Measurements from ENCODE around the gene HOXD10. TPM values are rescaled to one million over a fixed set of nuclear protein-coding genes. Genes with fewer than 3 reads are reported as not detected.

Gene HOXD10
- total RNA-seq (2021; ENCODE audit: unreplicated experiment) (not detected), Bru-seq, nascent RNA (percentile 22 among the genes with signal in this experiment), BruChase-seq, experiment 1, labeled RNA remaining after a 2-hour chase (percentile 34 among the genes with signal in this experiment), BruChase-seq, experiment 2, labeled RNA remaining after a 6-hour chase (percentile 21 among the genes with signal in this experiment)
- 0.46 TPM for polyA plus RNA-seq (2012; ENCODE audit: insufficient read length)
- long read RNA-seq: 0 reads

GRCh38 chr2:176115883-176116813, at the start of gene HOXD10:
Gene HOXD10, plus strand, starts transcription at chr2:176116778. Its CDS starts 56 bp downstream, at chr2:176116834.
- in situ Hi-C loops (cut with HindIII; ENCODE audit: low pct_unique_long_range_greater_than_20kb, low sequenced_read_pairs): no loop called here
- CTCF ChIA-PET: no interaction called here
- peaks cover 2% of the 10 kb centered on the region; the same call in 1 of the 2 replicates for H3K27me3 ChIP-seq (ENCODE audit: control insufficient read depth, insufficient read depth, low read length)

GRCh38 chr2:176067589-176068418, 48.8 kb upstream of the HOXD10 start:
- 0 out of 2 replicates have a peak, but pooled peaks have one; percentile 17 for ATAC-seq

More at GRCh38 chr2:176115883-176116813, at the start of gene HOXD10:
- POLR2A ChIA-PET: no interaction called here
- H3K4me3 ChIP-seq (ENCODE audit: low read depth in 2 of 2, low read length in 2 of 2): no peak within 1 kb of the TSS
- no peak within 1 kb of the TSS for H3K27ac ChIP-seq (ENCODE audit: low read length)
- no peaks in the 10 kb centered on the region for H3K36me3 ChIP-seq (ENCODE audit: control insufficient read depth, insufficient read depth, low read length)
- H3K9me3 ChIP-seq (ENCODE audit: control insufficient read depth, insufficient read depth, low read depth, low read length): no peaks in the 10 kb centered on the region
- intact Hi-C loops (cut with micrococcal nuclease; ENCODE audit: unreplicated experiment): no loop called here
- TF ChIP-seq, protein P1, sequence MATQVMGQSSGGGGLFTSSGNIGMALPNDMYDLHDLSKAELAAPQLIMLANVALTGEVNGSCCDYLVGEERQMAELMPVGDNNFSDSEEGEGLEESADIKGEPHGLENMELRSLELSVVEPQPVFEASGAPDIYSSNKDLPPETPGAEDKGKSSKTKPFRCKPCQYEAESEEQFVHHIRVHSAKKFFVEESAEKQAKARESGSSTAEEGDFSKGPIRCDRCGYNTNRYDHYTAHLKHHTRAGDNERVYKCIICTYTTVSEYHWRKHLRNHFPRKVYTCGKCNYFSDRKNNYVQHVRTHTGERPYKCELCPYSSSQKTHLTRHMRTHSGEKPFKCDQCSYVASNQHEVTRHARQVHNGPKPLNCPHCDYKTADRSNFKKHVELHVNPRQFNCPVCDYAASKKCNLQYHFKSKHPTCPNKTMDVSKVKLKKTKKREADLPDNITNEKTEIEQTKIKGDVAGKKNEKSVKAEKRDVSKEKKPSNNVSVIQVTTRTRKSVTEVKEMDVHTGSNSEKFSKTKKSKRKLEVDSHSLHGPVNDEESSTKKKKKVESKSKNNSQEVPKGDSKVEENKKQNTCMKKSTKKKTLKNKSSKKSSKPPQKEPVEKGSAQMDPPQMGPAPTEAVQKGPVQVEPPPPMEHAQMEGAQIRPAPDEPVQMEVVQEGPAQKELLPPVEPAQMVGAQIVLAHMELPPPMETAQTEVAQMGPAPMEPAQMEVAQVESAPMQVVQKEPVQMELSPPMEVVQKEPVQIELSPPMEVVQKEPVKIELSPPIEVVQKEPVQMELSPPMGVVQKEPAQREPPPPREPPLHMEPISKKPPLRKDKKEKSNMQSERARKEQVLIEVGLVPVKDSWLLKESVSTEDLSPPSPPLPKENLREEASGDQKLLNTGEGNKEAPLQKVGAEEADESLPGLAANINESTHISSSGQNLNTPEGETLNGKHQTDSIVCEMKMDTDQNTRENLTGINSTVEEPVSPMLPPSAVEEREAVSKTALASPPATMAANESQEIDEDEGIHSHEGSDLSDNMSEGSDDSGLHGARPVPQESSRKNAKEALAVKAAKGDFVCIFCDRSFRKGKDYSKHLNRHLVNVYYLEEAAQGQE (IDR thresholded peaks at IDR 0.05; ENCODE audit: insufficient read depth in 1 of 2, low read depth in 2 of 2, low read length in 1 of 2): no peak
- TF ChIP-seq, protein P2, sequence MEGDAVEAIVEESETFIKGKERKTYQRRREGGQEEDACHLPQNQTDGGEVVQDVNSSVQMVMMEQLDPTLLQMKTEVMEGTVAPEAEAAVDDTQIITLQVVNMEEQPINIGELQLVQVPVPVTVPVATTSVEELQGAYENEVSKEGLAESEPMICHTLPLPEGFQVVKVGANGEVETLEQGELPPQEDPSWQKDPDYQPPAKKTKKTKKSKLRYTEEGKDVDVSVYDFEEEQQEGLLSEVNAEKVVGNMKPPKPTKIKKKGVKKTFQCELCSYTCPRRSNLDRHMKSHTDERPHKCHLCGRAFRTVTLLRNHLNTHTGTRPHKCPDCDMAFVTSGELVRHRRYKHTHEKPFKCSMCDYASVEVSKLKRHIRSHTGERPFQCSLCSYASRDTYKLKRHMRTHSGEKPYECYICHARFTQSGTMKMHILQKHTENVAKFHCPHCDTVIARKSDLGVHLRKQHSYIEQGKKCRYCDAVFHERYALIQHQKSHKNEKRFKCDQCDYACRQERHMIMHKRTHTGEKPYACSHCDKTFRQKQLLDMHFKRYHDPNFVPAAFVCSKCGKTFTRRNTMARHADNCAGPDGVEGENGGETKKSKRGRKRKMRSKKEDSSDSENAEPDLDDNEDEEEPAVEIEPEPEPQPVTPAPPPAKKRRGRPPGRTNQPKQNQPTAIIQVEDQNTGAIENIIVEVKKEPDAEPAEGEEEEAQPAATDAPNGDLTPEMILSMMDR (IDR thresholded peaks at IDR 0.05): no peak
- no peak for TF ChIP-seq POLR2AphosphoS5 (IDR thresholded peaks at IDR 0.05; ENCODE audit: low read depth, low read length)
- TF ChIP-seq TCF7L2 (IDR thresholded peaks at IDR 0.05; ENCODE audit: low read depth, low read length): no peak
- no peak for TF ChIP-seq SIN3A (IDR thresholded peaks at IDR 0.05; ENCODE audit: borderline replicate concordance, insufficient read depth, low read depth, low read length)
- no TSS peak for BruUV-seq (replicated peaks)
- no peak for ATAC-seq
- H3K4me1 ChIP-seq (ENCODE audit: control insufficient read depth, insufficient read depth, low read length): 0 out of 2 replicates have a peak, but pooled peaks cover 3% of the 10 kb centered on the region
- no peak for DNase-seq (ENCODE audit: low read depth, low spot score)

More at GRCh38 chr2:176067589-176068418, 48.8 kb upstream of the HOXD10 start:
- no peak for DNase-seq (ENCODE audit: low read depth, low spot score)
- TF ChIP-seq, protein P1 (IDR thresholded peaks at IDR 0.05; ENCODE audit: insufficient read depth in 1 of 2, low read depth in 2 of 2, low read length in 1 of 2): no peak
- TF ChIP-seq TCF7L2 (IDR thresholded peaks at IDR 0.05; ENCODE audit: low read depth, low read length) (no peak), POLR2AphosphoS5 (IDR thresholded peaks at IDR 0.05; ENCODE audit: low read depth, low read length) (no peak), SIN3A (IDR thresholded peaks at IDR 0.05; ENCODE audit: borderline replicate concordance, insufficient read depth, low read depth, low read length) (no peak)
- TF ChIP-seq, protein P2 (IDR thresholded peaks at IDR 0.05): no peak
- no TSS peak for BruUV-seq (replicated peaks)
- Histone ChIP-seq H3K27ac (ENCODE audit: low read length) (no peak overlapping the region), H3K4me3 (ENCODE audit: low read depth in 2 of 2, low read length in 2 of 2) (no peak overlapping the region), H3K4me1 (ENCODE audit: control insufficient read depth, insufficient read depth, low read length) (no peaks in the 10 kb centered on the region), H3K36me3 (ENCODE audit: control insufficient read depth, insufficient read depth, low read length) (no peaks in the 10 kb centered on the region), H3K9me3 (ENCODE audit: control insufficient read depth, insufficient read depth, low read depth, low read length) (no peaks in the 10 kb centered on the region), H3K27me3 (ENCODE audit: control insufficient read depth, insufficient read depth, low read length) (no peaks in the 10 kb centered on the region; the same call in 1 of the 2 replicates)
- in situ Hi-C loops (cut with HindIII; ENCODE audit: low pct_unique_long_range_greater_than_20kb, low sequenced_read_pairs): no loop called here
- intact Hi-C loops (cut with micrococcal nuclease; ENCODE audit: unreplicated experiment): no loop called here
- CTCF ChIA-PET: no interaction called here
- POLR2A ChIA-PET: no interaction called here

All from Panc1 (cell line).